ENCODE results near the gene DMRT2.

DMRT2 gene

DNA sequence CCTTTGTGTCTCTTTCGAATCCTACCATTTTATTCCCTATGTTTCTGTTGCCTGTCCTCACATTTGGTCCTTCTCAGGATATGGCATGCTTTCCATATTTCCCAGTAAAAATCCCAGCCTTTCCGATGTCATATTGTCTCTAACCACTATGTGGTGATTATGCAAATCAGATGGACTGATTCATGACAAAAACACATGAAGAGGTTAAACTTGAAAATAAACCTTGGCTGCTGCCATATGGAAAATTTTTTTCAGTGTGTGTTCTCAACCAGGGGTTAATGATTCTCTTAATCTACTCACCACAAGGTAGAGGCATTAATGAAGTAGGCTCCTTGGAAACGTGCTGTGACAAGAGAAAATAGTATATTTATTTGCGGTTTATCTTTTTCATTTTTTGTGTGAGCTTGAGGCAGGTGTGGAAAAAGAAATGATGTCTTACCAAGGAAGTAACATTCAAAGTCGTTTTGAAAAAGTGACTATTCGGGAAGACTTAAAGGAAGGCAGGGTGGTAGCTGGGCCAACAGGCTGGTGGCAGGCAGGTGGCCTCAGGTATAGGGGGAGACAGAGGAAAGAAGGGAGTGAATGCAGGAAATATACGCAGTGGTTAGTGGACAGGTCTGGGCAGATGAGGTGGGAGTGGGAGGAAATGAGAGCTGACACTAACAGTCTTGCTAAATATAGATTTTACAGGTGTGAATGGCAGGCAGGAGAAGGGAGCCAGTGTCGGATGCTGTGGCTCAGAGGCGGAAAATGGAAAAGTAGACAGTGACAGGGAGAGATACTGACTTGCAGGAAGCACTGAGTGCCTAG is 46.2 kb downstream of the DMRT2 start:
- DNase-seq = no peak

DNA sequence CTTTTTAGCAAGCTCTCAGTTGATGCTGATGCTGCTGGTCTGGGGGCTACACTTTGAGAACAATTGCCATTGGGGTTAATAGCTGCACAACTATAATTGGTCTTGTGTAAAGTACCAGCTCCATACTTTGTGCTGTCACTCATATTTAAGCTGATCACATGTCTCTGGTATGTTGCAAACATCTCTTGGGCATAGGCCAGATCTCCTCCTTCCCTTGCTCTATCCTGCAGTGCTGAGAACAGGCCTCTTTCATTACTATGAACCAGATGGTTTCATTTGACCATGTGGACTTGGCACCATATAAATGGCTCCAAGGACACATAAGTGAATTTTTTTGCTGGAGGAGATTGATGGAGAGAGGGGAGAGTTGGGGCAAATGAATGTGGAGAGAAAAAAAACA is 48.4 kb downstream of the DMRT2 start:
- no peak for DNase-seq

DNA sequence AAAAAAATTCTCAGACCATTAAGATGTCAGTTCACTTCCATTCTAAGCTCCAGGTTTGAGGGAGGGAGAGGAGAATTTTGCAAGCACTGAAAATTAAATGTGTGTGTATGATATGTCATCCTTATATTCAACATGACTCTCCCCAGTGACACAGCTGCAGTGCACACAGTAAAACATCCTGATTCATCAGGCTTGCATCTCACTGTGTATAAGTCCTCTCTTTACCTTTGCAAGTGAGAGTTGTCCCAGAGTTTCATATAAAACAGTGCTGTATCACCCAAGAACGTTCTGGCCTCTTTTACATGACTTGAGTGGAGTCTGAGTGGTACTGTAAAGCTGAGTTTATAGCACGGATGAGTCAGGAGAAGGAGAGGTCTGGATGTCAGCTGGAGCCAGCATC is 50.0 kb downstream of the DMRT2 start:
- DNase-seq = no peak

DNA sequence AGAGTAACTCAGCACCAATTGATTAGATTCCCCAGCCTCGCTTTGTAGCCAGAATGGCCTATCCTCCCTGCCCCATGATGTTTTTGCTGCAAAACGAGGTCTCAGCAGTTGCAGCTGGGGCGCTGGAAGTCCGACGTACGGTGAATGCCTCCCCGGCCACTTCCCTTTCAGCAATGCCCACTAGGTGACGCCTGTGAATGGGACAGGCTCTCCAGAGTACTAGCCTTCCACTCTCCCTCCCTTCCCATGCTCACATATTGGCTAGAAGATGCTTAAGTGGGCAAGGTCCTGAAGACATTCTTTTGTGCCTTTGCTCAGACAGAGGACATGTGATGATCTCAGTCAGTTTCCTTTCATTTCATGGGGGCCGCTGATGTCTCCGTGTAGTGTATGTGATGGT is 50.8 kb downstream of the DMRT2 start:
- no peak for DNase-seq

DNA sequence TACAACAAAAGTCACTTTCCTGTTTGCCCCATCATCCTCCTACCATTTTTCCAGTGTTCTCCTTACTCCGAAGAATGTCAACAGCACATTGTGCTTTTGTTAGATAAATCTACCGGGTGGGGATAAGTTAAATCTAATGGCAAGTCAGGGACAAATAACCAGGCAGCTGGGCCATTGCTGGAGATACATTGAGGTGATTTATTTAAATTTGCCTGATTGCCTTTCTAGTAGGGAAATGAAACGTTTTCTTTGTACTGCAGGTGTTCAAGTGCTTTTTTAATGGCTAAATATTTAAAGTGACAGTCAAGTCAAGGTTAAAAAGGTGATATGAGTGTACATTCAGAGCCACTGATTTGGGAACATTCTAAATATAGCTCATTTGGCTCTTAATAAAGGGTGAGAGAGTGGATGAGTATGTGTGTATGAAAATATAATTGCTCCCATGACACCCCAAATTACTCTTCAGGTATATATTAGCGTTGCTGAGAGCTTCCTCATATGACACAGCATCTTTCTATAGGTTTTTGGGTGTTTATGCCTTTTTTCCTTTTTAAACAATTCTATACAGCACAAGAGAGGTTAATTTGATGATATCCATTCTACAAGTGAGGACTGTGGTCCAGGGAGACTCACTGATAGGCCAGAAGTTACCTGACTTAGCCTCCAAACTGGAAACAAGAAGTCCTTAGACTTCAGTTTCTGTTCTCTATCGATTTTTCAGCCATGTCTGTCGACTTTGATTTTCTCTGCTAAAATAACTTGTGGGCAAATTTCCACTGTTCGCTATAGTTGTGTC is 51.9 kb downstream of the DMRT2 start:
- no peak for DNase-seq

DNA sequence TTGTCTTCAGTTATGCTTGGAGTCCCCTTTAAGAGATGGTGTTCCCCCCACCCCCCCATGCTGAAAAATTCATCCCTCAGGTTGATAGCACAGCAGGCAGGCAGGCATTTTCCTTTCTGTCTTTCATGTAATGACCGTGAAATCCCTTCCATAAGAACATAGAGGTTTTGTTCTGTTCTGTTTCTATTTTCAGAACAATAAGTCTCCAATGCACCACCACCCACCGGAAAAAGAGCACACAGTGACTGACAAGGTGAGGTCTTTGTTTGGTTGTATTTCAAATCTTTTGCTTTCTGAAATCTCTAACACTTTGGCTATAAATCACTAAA is 52.4 kb downstream of the DMRT2 start:
- no peak for DNase-seq

Data from CD4-positive, alpha-beta T cell treated with Interleukin-4 for 1 hour (primary cell).